K562 (cell line): ENCODE results near the gene GALE. TPM values are rescaled to one million over a fixed set of nuclear protein-coding genes. Genes with fewer than 3 reads are reported as not detected.

ENCODE experiments used
- CBFB ChIP-seq: sonication (generic); formaldehyde crosslinking; IDR thresholded peaks from 2 replicates; pipeline ENCODE4 v1.4.0; 2020; ENCODE audit warnings: mild to moderate bottlenecking, missing genetic modification reagents
- ETS2 ChIP-seq: IDR thresholded peaks from 2 replicates; pipeline ENCODE4 v1.6.1; 2016; ENCODE audit warnings: borderline replicate concordance, missing genetic modification characterization, mild to moderate bottlenecking, moderate library complexity, missing compliant biosample characterization; ENCODE audit not compliant: poor library complexity, severe bottlenecking
- FOXJ3 ChIP-seq: sonication (generic); formaldehyde crosslinking; IDR thresholded peaks from 2 replicates; pipeline ENCODE4 v1.4.0; 2020; ENCODE audit warnings: mild to moderate bottlenecking, missing genetic modification reagents
- GTF2A2 ChIP-seq: IDR thresholded peaks from 2 replicates; pipeline ENCODE4 v1.6.1; 2016; ENCODE audit warnings: mild to moderate bottlenecking, missing genetic modification characterization, missing compliant biosample characterization
- HDAC1 ChIP-seq, 2 experiments: fragments of 450-650 bp; IDR thresholded peaks; 2 replicates each; pipeline ENCODE4 v1.6.1; 2016 to 2017; ENCODE audit warnings: inconsistent platforms in 1 of 2, mild to moderate bottlenecking in 1 of 2, moderate library complexity in 1 of 2
- IRF2 ChIP-seq: sonication (generic); formaldehyde crosslinking; IDR thresholded peaks from 2 replicates; pipeline ENCODE4 v1.8.1; 2022; ENCODE audit warnings: mild to moderate bottlenecking, missing genetic modification reagents
- KAT7 ChIP-seq: sonication (generic); formaldehyde crosslinking; IDR thresholded peaks from 2 replicates; pipeline ENCODE4 v1.8.0; 2022; ENCODE audit warnings: missing genetic modification reagents, mild to moderate bottlenecking, borderline replicate concordance
- KLF1 ChIP-seq: fragments of 450-650 bp; IDR thresholded peaks from 2 replicates; pipeline ENCODE4 v1.6.1; 2016; ENCODE audit warnings: missing genetic modification characterization, missing compliant biosample characterization
- MXI1 ChIP-seq: IDR thresholded peaks from 2 replicates; pipeline ENCODE4 v1.6.1; 2011; ENCODE audit warnings: low read depth, mild to moderate bottlenecking, improper control_type of control experiment, low read length
- RBM22 ChIP-seq: fragments of 200-400 bp; formaldehyde crosslinking; IDR thresholded peaks from 2 replicates; pipeline ENCODE4 v1.6.1; 2018; ENCODE audit warnings: low read length, low read depth; ENCODE audit not compliant: poor library complexity, severe bottlenecking
- RFX5 ChIP-seq: IDR thresholded peaks from 2 replicates; pipeline ENCODE4 v1.6.1; 2011; ENCODE audit warnings: low read depth, mild to moderate bottlenecking, improper control_type of control experiment, low read length
- SRF ChIP-seq, 2 experiments: fragments of 250-450, 450-650 bp in 1 of 2; sonication (Bioruptor Pico) in 1 of 2; sonication (generic) in 1 of 2; formaldehyde crosslinking; IDR thresholded peaks; 2 replicates each; pipeline versions ENCODE4 v1.5.0 to v1.5.1; 2020 to 2022; ENCODE audit warnings: mild to moderate bottlenecking in 1 of 2, missing genetic modification reagents in 1 of 2
- SUPT5H ChIP-seq: fragments of 450-650 bp; IDR thresholded peaks from 2 replicates; pipeline ENCODE4 v1.6.1; 2016
- TCF7 ChIP-seq: sonication (generic); IDR thresholded peaks from 2 replicates; pipeline ENCODE4 v1.6.1; 2016; ENCODE audit warnings: antibody characterized with exemption, borderline replicate concordance
- ZNF551 ChIP-seq: fragments of 250-450 bp; sonication (Bioruptor Pico); IDR thresholded peaks from 2 replicates; pipeline ENCODE4 v1.5.0; 2021; ENCODE audit warnings: mild to moderate bottlenecking, moderate library complexity
- polyA plus RNA-seq, 8 experiments: library from polyadenylated mRNA; depleted of rRNA in 4 of 8; stranded (reverse) in 5 of 8; unstranded in 3 of 8; fragments of >200 nt; fragmentation: Nextera tagmentation in 2 of 8; fragmentation: Illumina TruSeq in 1 of 8; extraction: Ambion mirVana in 2 of 8; extraction: Trizol in 1 of 8; gene quantifications; 2 replicates each; pipeline versions ENCODE4 v1.2.1 to v1.2.3, GENCODE V29; 2011 to 2014; ENCODE audit warnings: inconsistent platforms in 1 of 8, missing spikeins in 1 of 8
- total RNA-seq, 7 experiments: library from RNA; depleted of rRNA in 6 of 7; stranded (reverse); fragments of >200 nt in 6 of 7; fragmentation: Illumina TruSeq in 2 of 7; extraction: Trizol in 2 of 7; gene quantifications; 2 replicates each; pipeline versions ENCODE4 v1.2.1 to v1.2.3, GENCODE V29; 2011 to 2021; ENCODE audit warnings: low replicate concordance in 1 of 7
- TF ChIP-seq, protein P1 (sequence below): sonication (generic); formaldehyde crosslinking; IDR thresholded peaks from 2 replicates; pipeline ENCODE4 v1.8.0; 2022; ENCODE audit warnings: mild to moderate bottlenecking, missing genetic modification reagents
- TF ChIP-seq, protein P2 (sequence below): sonication (generic); formaldehyde crosslinking; IDR thresholded peaks from 2 replicates; pipeline ENCODE4 v1.9.0; 2022; ENCODE audit warnings: mild to moderate bottlenecking, missing genetic modification reagents
- TF ChIP-seq, protein P3 (sequence below): fragments of 450-650 bp; conservative IDR thresholded peaks from 2 replicates; pipeline ENCODE4 v1.6.1; 2016; ENCODE audit warnings: missing genetic modification characterization, low read depth, mild to moderate bottlenecking, missing compliant biosample characterization, moderate library complexity
- TF ChIP-seq, protein P4 (sequence below): IDR thresholded peaks from 2 replicates; pipeline ENCODE4 v1.6.1; 2014; ENCODE audit warnings: antibody characterized with exemption
- TF ChIP-seq, protein P5 (sequence below): fragments of 250-450 bp; sonication (Bioruptor Pico); IDR thresholded peaks from 2 replicates; pipeline ENCODE4 v1.8.0; 2021; ENCODE audit warnings: moderate library complexity, mild to moderate bottlenecking, inconsistent platforms

Gene GALE
- total and polyA plus RNA-seq, 9 of the 15 experiments (the other 6 are each of a cell fraction or from before 2014, with no cell fraction given): 8.4 to 139 (median 88.3) TPM

DNA sequence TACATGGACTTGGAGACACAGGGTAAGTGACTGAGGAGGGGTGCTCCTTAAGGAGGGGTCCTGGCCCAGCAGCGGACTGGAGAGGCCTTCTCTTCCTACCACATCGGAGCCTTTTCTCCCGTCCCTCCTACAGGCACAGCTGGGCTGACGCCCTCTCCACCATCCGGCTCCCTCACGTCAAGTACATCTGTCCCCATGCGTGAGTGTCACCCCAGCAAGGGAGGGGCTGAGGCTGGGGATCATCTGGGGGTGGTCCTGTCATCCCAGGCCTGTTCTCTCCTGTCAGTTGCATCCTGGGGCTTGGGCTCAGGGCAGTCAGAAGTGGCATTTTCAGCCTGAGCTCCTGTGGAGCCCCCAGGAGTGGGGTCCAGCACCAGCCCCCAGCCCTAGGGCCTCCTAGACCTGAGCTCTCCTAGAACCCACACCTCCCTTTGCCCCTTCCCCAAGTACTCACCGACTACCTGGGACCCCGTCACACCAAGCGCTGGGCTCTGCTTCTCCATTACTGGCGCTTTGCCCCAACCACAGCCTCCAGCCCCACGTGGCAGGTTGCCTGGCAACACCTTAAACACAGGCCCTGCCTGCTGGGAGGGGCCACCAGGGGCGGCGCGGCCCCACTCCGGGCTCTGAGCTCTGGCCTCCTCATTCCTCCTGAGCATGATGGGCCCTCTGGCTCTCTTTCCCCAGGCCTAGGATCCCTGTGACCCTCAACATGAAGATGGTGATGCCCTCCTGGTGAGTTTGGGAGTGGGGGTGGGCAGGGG lies 7.4 kb downstream of the GALE start (continued):
- TF ChIP-seq, protein P1, sequence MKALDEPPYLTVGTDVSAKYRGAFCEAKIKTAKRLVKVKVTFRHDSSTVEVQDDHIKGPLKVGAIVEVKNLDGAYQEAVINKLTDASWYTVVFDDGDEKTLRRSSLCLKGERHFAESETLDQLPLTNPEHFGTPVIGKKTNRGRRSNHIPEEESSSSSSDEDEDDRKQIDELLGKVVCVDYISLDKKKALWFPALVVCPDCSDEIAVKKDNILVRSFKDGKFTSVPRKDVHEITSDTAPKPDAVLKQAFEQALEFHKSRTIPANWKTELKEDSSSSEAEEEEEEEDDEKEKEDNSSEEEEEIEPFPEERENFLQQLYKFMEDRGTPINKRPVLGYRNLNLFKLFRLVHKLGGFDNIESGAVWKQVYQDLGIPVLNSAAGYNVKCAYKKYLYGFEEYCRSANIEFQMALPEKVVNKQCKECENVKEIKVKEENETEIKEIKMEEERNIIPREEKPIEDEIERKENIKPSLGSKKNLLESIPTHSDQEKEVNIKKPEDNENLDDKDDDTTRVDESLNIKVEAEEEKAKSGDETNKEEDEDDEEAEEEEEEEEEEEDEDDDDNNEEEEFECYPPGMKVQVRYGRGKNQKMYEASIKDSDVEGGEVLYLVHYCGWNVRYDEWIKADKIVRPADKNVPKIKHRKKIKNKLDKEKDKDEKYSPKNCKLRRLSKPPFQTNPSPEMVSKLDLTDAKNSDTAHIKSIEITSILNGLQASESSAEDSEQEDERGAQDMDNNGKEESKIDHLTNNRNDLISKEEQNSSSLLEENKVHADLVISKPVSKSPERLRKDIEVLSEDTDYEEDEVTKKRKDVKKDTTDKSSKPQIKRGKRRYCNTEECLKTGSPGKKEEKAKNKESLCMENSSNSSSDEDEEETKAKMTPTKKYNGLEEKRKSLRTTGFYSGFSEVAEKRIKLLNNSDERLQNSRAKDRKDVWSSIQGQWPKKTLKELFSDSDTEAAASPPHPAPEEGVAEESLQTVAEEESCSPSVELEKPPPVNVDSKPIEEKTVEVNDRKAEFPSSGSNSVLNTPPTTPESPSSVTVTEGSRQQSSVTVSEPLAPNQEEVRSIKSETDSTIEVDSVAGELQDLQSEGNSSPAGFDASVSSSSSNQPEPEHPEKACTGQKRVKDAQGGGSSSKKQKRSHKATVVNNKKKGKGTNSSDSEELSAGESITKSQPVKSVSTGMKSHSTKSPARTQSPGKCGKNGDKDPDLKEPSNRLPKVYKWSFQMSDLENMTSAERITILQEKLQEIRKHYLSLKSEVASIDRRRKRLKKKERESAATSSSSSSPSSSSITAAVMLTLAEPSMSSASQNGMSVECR: peak; percentile 57; the same call in 1 of the 2 replicates
- TF ChIP-seq, protein P2, sequence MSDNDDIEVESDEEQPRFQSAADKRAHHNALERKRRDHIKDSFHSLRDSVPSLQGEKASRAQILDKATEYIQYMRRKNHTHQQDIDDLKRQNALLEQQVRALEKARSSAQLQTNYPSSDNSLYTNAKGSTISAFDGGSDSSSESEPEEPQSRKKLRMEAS (CRISPR knock-in tag): peak; percentile 95
- TF ChIP-seq KLF1 (tag): 0 out of 2 replicates have a peak, but pooled peaks have one; percentile 40
- TF ChIP-seq, protein P3, sequence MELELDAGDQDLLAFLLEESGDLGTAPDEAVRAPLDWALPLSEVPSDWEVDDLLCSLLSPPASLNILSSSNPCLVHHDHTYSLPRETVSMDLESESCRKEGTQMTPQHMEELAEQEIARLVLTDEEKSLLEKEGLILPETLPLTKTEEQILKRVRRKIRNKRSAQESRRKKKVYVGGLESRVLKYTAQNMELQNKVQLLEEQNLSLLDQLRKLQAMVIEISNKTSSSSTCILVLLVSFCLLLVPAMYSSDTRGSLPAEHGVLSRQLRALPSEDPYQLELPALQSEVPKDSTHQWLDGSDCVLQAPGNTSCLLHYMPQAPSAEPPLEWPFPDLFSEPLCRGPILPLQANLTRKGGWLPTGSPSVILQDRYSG (tag): no peak
- TF ChIP-seq, protein P4, sequence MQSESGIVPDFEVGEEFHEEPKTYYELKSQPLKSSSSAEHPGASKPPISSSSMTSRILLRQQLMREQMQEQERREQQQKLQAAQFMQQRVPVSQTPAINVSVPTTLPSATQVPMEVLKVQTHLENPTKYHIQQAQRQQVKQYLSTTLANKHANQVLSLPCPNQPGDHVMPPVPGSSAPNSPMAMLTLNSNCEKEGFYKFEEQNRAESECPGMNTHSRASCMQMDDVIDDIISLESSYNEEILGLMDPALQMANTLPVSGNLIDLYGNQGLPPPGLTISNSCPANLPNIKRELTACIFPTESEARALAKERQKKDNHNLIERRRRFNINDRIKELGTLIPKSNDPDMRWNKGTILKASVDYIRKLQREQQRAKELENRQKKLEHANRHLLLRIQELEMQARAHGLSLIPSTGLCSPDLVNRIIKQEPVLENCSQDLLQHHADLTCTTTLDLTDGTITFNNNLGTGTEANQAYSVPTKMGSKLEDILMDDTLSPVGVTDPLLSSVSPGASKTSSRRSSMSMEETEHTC: 0 out of 2 replicates have a peak, but pooled peaks have one; percentile 8
- no peak for TF ChIP-seq IRF2 (CRISPR knock-in tag)
- TF ChIP-seq HDAC1 (IDR thresholded peaks at IDR 0.05): peak in 1 of 2 experiments; percentile 58; a peak in 1 of 4 replicates
- TF ChIP-seq ETS2 (tag): no peak
- no peak for TF ChIP-seq ZNF551 (CRISPR knock-in tag)
- peak; percentile 26; the same call in 1 of the 2 replicates for TF ChIP-seq FOXJ3 (CRISPR knock-in tag)
- TF ChIP-seq SRF (CRISPR knock-in tag; IDR thresholded peaks at IDR 0.05): no peak
- peak; percentile 32 for TF ChIP-seq SUPT5H
- TF ChIP-seq TCF7: no peak
- TF ChIP-seq GTF2A2 (tag): no peak
- no peak for TF ChIP-seq KAT7 (CRISPR knock-in tag)
- TF ChIP-seq RBM22: peak; percentile 75
- TF ChIP-seq RFX5: no peak
- TF ChIP-seq MXI1: peak; percentile 90
- no peak for TF ChIP-seq CBFB (CRISPR knock-in tag)
- TF ChIP-seq, protein P5, sequence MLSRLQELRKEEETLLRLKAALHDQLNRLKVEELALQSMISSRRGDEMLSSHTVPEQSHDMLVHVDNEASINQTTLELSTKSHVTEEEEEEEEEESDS (CRISPR knock-in tag): no peak
